GM19023 (cell line): ENCODE data around the gene SC5D.

ENCODE experiments used
- ATAC-seq: cut with Tn5 transposase; IDR thresholded peaks from one replicate; pipeline ENCODE4 v1.9.1; 2021; ENCODE audit warnings: mild to moderate bottlenecking, moderate library complexity; ENCODE audit not compliant: unreplicated experiment

Gene SC5D

GRCh38 chr11:121292495-121293287 is at the start of gene SC5D:
Gene SC5D (plus strand): TSS chr11:121292771. CDS start chr11:121303376, 10,605 bp downstream.
- peak; percentile 97 for ATAC-seq

GRCh38 chr11:121244884-121245283 is 47.7 kb upstream of the SC5D start:
- no peak for ATAC-seq

- no peak for ATAC-seq
Observed at GRCh38 chr11:121246021-121246768, 46.4 kb upstream of the SC5D start.

GRCh38 chr11:121246769-121247035 is 45.9 kb upstream of the SC5D start:
- ATAC-seq, result no peak

- no peak for ATAC-seq
Observed at GRCh38 chr11:121248496-121248895, 44.1 kb upstream of the SC5D start.

- ATAC-seq, result no peak
Observed at GRCh38 chr11:121249039-121249663, 43.4 kb upstream of the SC5D start.

- no peak for ATAC-seq
Observed at GRCh38 chr11:121250843-121251242, 41.7 kb upstream of the SC5D start.

GRCh38 chr11:121253951-121254350 is 38.6 kb upstream of the SC5D start:
- no peak for ATAC-seq

- no peak for ATAC-seq
Observed at GRCh38 chr11:121254756-121255155, 37.8 kb upstream of the SC5D start.

GRCh38 chr11:121255473-121256125 is 37.0 kb upstream of the SC5D start:
- no peak for ATAC-seq

GRCh38 chr11:121257289-121257688 is 35.3 kb upstream of the SC5D start:
- no peak for ATAC-seq

- no peak for ATAC-seq
Observed at GRCh38 chr11:121257976-121258375, 34.6 kb upstream of the SC5D start.

- ATAC-seq, result no peak
Observed at GRCh38 chr11:121265586-121265985, 27.0 kb upstream of the SC5D start.

GRCh38 chr11:121268581-121268980 is 24.0 kb upstream of the SC5D start:
- ATAC-seq, result no peak

GRCh38 chr11:121270001-121270678 is 22.4 kb upstream of the SC5D start:
- ATAC-seq, result no peak

- ATAC-seq, result no peak
Observed at GRCh38 chr11:121274332-121274991, 18.1 kb upstream of the SC5D start.

- no peak for ATAC-seq
Observed at GRCh38 chr11:121281698-121282097, 10.9 kb upstream of the SC5D start.

- ATAC-seq, result no peak
Observed at GRCh38 chr11:121282386-121282785, 10.2 kb upstream of the SC5D start.

- peak; percentile 60 for ATAC-seq
Observed at GRCh38 chr11:121282886-121283502, 9.6 kb upstream of the SC5D start.

GRCh38 chr11:121291319-121291718 is 1.3 kb upstream of the SC5D start:
- no peak for ATAC-seq
